A673 (cell line): Measurements from ENCODE around the gene ACP5. TPM values are rescaled to one million over a fixed set of nuclear protein-coding genes. Genes with fewer than 3 reads are reported as not detected.
A peak's percentile ranks its signal among the peaks of the same experiment; 100 is the strongest.

Experiments
- BruUV-seq: library from RNA; stranded (reverse); fragments of 400-500 nt; replicated peaks from 2 replicates; lab custom pipeline; 2021; lab: Mats Ljungman, UMichigan
- CTCF ChIA-PET: fragments of 300-600 bp; sonication (Branson Sonifier 250); formaldehyde crosslinking; loops from one replicate; lab custom pipeline; 2022; ENCODE audit warnings: antibody characterized with exemption; lab: Charles Lee
- POLR2A ChIA-PET: fragments of 300-600 bp; sonication (Branson Sonifier 250); formaldehyde crosslinking; loops from one replicate; lab custom pipeline; 2022; ENCODE audit warnings: antibody characterized with exemption; ENCODE audit not compliant: low non-redundant PET; lab: Charles Lee
- DNase-seq: peaks from one replicate; pipeline ENCODE4 v3.0.0-alpha.2; 2015; ENCODE audit warnings: low spot score
- H3K27ac ChIP-seq: fragments of 200-600 bp; sonication (generic); 2 replicates; pipeline ENCODE4 v1.5.1; 2016; ENCODE audit warnings: mixed run types, low read depth, mild to moderate bottlenecking, mixed read lengths, antibody characterized with exemption, low read length; ENCODE audit not compliant: poor library complexity, severe bottlenecking
- H3K27me3 ChIP-seq: fragments of 200-600 bp; sonication (generic); replicated peaks from 2 replicates; pipeline ENCODE4 v1.6.1; 2017; ENCODE audit warnings: mixed run types, low read depth, mild to moderate bottlenecking, mixed read lengths, antibody characterized with exemption, low read length; ENCODE audit not compliant: insufficient read depth, poor library complexity
- H3K36me3 ChIP-seq: fragments of 200-600 bp; sonication (generic); 2 replicates; pipeline ENCODE4 v1.6.1; 2016; ENCODE audit warnings: mixed run types, mild to moderate bottlenecking, mixed read lengths, antibody characterized with exemption, low read length; ENCODE audit not compliant: insufficient read depth, poor library complexity, severe bottlenecking
- H3K4me1 ChIP-seq: fragments of 200-600 bp; sonication (generic); 2 replicates; pipeline ENCODE4 v1.6.1; 2017; ENCODE audit warnings: mixed run types, mild to moderate bottlenecking, mixed read lengths, antibody characterized with exemption, low read length; ENCODE audit not compliant: insufficient read depth, poor library complexity, severe bottlenecking
- H3K4me3 ChIP-seq: fragments of 200-600 bp; sonication (generic); 2 replicates; pipeline ENCODE4 v1.5.1; 2016; ENCODE audit warnings: low read depth, mixed run types, mild to moderate bottlenecking, mixed read lengths, low read length; ENCODE audit not compliant: poor library complexity, severe bottlenecking
- H3K9me3 ChIP-seq: fragments of 200-600 bp; sonication (generic); 2 replicates; pipeline ENCODE4 v1.6.1; 2016; ENCODE audit warnings: mixed run types, low read depth, mild to moderate bottlenecking, mixed read lengths, antibody characterized with exemption, low read length; ENCODE audit not compliant: poor library complexity, severe bottlenecking
- EZH2 ChIP-seq: fragments of 200-600 bp; sonication (generic); IDR thresholded peaks from 2 replicates; pipeline ENCODE4 v1.6.1; 2017; ENCODE audit warnings: borderline replicate concordance, low read depth, mild to moderate bottlenecking, mixed read lengths, antibody characterized with exemption, low read length; ENCODE audit not compliant: poor library complexity, severe bottlenecking
- intact Hi-C: fragments of 100-400 bp; cut with micrococcal nuclease; formaldehyde crosslinking; loops from one replicate; pipeline ENCODE4 v1.10.0; 2022; ENCODE audit not compliant: unreplicated experiment
- total RNA-seq: library from RNA; stranded (reverse); gene quantifications from 2 replicates; pipeline ENCODE4 v1.2.3, GENCODE V29; 2021
- TF ChIP-seq, protein P1 (sequence below): fragments of 300-800, 200-600 bp; sonication (generic); conservative IDR thresholded peaks from 2 replicates; pipeline ENCODE4 v1.5.1; 2017; ENCODE audit warnings: low read depth, mild to moderate bottlenecking, antibody characterized with exemption, low read length, moderate library complexity, mixed read lengths

ACP5 gene
- total RNA-seq, 1 experiment from 2014 or later: not detected

DNA sequence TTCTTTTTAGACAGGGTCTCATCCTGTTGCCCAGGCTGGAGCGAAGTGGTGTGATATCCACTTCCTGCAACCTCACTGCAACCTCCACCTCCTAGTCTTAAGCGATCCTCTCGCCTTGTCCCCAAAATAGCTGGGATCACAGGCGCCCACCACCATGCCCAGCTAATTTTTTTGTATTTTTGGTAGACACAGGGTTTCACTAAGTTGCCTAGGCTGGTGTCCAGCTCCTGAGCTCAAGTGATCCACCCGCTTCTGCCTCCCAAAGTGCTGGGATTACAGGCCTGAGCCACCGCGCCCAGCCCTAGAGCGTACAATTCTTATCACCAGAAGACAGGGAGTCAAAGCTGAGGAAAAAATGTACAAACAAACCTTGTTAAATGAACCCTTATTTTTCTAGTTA lies 13.9 kb downstream of the ACP5 start:
- TF ChIP-seq, protein P1, sequence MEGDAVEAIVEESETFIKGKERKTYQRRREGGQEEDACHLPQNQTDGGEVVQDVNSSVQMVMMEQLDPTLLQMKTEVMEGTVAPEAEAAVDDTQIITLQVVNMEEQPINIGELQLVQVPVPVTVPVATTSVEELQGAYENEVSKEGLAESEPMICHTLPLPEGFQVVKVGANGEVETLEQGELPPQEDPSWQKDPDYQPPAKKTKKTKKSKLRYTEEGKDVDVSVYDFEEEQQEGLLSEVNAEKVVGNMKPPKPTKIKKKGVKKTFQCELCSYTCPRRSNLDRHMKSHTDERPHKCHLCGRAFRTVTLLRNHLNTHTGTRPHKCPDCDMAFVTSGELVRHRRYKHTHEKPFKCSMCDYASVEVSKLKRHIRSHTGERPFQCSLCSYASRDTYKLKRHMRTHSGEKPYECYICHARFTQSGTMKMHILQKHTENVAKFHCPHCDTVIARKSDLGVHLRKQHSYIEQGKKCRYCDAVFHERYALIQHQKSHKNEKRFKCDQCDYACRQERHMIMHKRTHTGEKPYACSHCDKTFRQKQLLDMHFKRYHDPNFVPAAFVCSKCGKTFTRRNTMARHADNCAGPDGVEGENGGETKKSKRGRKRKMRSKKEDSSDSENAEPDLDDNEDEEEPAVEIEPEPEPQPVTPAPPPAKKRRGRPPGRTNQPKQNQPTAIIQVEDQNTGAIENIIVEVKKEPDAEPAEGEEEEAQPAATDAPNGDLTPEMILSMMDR: no peak
- no peak for TF ChIP-seq EZH2
- CTCF ChIA-PET: interaction anchor here (0.7 kb wide), 1 partner anchor 1631 kb away, joined by 4 read pairs; no protein-coding TSS in a partner anchor

DNA sequence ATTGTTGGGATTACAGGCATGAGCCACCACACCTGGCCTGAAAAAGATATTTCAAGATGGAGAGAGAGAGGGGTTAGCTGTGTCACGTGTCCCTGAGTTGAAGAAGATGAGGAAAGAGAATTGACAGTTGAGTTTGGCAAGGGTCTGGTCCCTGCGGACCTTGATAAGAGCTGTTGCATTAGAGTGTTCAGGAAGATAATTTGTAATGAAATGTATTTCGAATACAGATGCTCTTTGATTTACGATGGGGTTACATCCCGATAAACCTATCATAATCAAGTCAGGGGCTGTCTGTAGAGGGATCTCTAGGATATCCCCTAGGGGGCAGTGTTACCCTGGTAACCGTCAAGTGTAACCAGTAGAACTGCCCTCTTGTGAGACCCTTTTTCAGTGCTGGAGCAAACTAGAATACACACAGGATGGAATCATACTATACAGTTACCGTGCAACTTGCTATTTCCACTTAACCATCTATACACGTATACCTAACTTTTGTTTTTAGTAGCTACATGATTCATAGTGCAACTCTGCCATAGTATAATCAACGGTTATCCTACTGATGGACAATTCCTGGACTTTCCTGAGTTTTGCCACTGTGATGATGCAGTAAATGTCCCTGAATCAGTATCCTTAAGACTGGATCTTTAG lies 16.9 kb downstream of the ACP5 start:
- H3K9me3 ChIP-seq: no peaks in the 10 kb centered on the region
- DNase-seq: peak; percentile 92
- H3K4me3 ChIP-seq: peak overlapping the region; percentile 95
- intact Hi-C loops: loop anchor here (2.0 to 5.0 kb wide), 2 partner anchors 26 to 252 kb away; partner anchors contain the start of gene ZNF440
- POLR2A ChIA-PET: no interaction called here
- H3K27me3 ChIP-seq: no peaks in the 10 kb centered on the region
- H3K27ac ChIP-seq: no peak overlapping the region
- CTCF ChIA-PET: interaction anchor here (0.5 kb wide), 1 partner anchor 63 kb away, joined by 5 read pairs; no protein-coding TSS in a partner anchor
- H3K4me1 ChIP-seq: peaks cover 13% of the 10 kb centered on the region
- no peak for TF ChIP-seq EZH2
- TF ChIP-seq, protein P1: peak; percentile 86
- no TSS peak for BruUV-seq
- H3K36me3 ChIP-seq: peaks cover under 1% of the 10 kb centered on the region

More for the DNA sequence above, 13.9 kb downstream of the ACP5 start:
- no TSS peak for BruUV-seq
- H3K27me3 ChIP-seq: no peaks in the 10 kb centered on the region
- intact Hi-C loops: loop anchor here (5.0 kb wide), 1 partner anchor 249 kb away; the partner anchor contains the start of gene ZNF440
- H3K4me1 ChIP-seq: peaks cover 7% of the 10 kb centered on the region
- no peaks in the 10 kb centered on the region for H3K36me3 ChIP-seq
- DNase-seq: no peak
- H3K4me3 ChIP-seq: no peak overlapping the region
- POLR2A ChIA-PET: no interaction called here
- no peak overlapping the region for H3K27ac ChIP-seq
- no peaks in the 10 kb centered on the region for H3K9me3 ChIP-seq

DNA sequence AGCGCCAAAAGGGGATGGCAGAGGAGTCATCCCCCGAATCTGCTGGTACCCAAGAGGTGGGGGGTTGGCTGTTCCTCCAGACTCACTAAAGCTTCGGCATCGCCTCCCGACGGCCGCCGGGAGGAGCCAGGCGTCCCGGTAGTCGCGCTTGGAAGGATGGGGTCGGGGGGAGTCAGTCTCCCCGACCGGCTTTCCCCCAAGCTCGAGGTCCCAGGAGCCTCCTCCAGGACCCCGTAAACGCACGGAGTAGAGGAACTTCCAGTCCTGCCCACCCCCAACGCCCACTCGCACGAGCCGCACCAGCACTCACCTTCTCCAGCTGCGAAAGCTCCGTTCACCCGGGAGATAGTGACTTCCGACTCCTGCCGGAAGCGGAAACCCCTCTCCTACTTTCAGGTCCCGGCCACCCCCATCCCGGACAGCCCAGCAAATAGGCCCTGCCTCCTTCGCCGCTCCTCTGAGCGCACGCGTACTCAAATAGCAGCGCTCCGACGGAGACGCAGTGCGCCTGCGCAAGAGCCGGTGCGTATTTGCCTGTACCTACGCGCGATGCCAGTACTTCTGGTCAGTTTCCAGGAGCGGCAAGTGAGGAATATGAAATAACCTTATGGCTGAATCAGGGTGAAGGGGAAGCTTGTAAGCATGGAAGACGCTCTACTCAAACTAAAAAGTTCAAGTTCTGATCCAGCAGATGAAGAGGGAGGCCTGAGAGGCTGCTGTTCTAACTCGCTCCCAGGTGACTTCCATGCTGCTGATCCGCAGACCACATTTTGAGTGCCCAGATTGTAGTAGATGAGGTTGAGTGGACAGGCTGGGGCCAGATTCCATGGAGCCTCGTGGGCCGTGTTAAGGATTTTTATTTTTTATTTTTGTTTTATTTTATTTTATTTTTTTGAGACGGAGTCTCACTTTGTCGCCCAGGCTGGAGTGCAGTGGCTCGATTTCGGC lies 18.3 kb downstream of the ACP5 start, which contains the start of gene ELOF1:
Gene ELOF1 (minus strand): TSS at position 350 of the 948 bp plus-strand sequence. CDS start 4,883 bp downstream, outside the sequence.
- Histone ChIP-seq H3K9me3 (no peaks in the 10 kb centered on the region), H3K27ac (peak within 1 kb of the TSS; percentile 57), H3K27me3 (no peaks in the 10 kb centered on the region), H3K4me1 (peaks cover 13% of the 10 kb centered on the region), H3K4me3 (peak within 1 kb of the TSS; percentile 95), H3K36me3 (peaks cover 8% of the 10 kb centered on the region)
- CTCF ChIA-PET: interaction anchor here (0.6 to 1.1 kb wide), 2 partner anchors 35 to 238 kb away, joined by 5 read pairs; no protein-coding TSS in a partner anchor
- DNase-seq: peak; percentile 99
- no peak for TF ChIP-seq EZH2
- TF ChIP-seq, protein P1: peak; percentile 23; the same call in 1 of the 2 replicates
- intact Hi-C loops: no loop called here
- TSS peak; percentile 96 for BruUV-seq
- POLR2A ChIA-PET: no interaction called here
